ENCODE data around the gene SRRM4. TPM values are rescaled to one million over a fixed set of nuclear protein-coding genes. Genes with fewer than 3 reads are reported as not detected.
A peak's percentile ranks its signal among the peaks of the same experiment; 100 is the strongest.

The SRRM4 gene
- total RNA-seq, 1 experiment from 2014 or later, result 1.4 TPM

GRCh38 chr12:118960865-118961264 lies 20.5 kb upstream of the SRRM4 start:
- Histone ChIP-seq H3K27ac (ENCODE audit: insufficient read length, low read depth, low read length) (no peak overlapping the region), H3K79me1 (ENCODE audit: insufficient read depth, low read depth, low read length, poor library complexity, severe bottlenecking) (no peaks in the 10 kb centered on the region), H4K20me1 (ENCODE audit: control insufficient read depth, insufficient read depth, insufficient read length) (no peaks in the 10 kb centered on the region), H3K14ac (ENCODE audit: insufficient read depth, low read length) (no peak overlapping the region), H3K27me3 (ENCODE audit: insufficient read depth, low read length) (no peaks in the 10 kb centered on the region), H3K4me2 (ENCODE audit: insufficient read depth, insufficient read length, low read length) (no peak overlapping the region), H2AK5ac (ENCODE audit: insufficient read length, low read length) (no peak overlapping the region), H3K79me2 (ENCODE audit: insufficient read depth, low read length) (no peaks in the 10 kb centered on the region), H3K4ac (ENCODE audit: low read depth, low read length) (no peak overlapping the region), H3K18ac (ENCODE audit: insufficient read length, low read depth, low read length) (no peak overlapping the region), H4K5ac (ENCODE audit: insufficient read length, low read depth, low read length) (no peak overlapping the region), H4K91ac (ENCODE audit: insufficient read length, low read depth, low read length) (no peak overlapping the region), H2BK12ac (ENCODE audit: insufficient read length, low read depth, low read length) (no peak overlapping the region), H2BK5ac (ENCODE audit: insufficient read length, low read length) (no peak overlapping the region), H3K4me1 (ENCODE audit: insufficient read depth, low read length) (no peaks in the 10 kb centered on the region), H2BK15ac (ENCODE audit: low read depth, low read length) (no peak overlapping the region), H2BK120ac (ENCODE audit: low read depth, low read length, poor library complexity, severe bottlenecking) (no peak overlapping the region), H3T11ph (ENCODE audit: low read length) (no peak overlapping the region), H3K9me3 (ENCODE audit: control insufficient read depth, low read depth, low read length) (no peaks in the 10 kb centered on the region), H3K56ac (ENCODE audit: insufficient read length, low read depth, low read length) (no peak overlapping the region), H3K23ac (ENCODE audit: insufficient read length, low read depth, low read length) (no peak overlapping the region), H3K9ac (ENCODE audit: extremely low read depth, insufficient read length, low read length) (no peak overlapping the region), H2BK20ac (ENCODE audit: low read depth, low read length, poor library complexity, severe bottlenecking) (no peak overlapping the region), H2AFZ (ENCODE audit: low read length) (no peak overlapping the region), H3K23me2 (ENCODE audit: insufficient read length, low read depth, low read length, poor library complexity, severe bottlenecking) (no peaks in the 10 kb centered on the region), H4K8ac (replicated peaks; ENCODE audit: insufficient read length, low read depth, low read length) (no peak overlapping the region)
- TF ChIP-seq, protein P1, sequence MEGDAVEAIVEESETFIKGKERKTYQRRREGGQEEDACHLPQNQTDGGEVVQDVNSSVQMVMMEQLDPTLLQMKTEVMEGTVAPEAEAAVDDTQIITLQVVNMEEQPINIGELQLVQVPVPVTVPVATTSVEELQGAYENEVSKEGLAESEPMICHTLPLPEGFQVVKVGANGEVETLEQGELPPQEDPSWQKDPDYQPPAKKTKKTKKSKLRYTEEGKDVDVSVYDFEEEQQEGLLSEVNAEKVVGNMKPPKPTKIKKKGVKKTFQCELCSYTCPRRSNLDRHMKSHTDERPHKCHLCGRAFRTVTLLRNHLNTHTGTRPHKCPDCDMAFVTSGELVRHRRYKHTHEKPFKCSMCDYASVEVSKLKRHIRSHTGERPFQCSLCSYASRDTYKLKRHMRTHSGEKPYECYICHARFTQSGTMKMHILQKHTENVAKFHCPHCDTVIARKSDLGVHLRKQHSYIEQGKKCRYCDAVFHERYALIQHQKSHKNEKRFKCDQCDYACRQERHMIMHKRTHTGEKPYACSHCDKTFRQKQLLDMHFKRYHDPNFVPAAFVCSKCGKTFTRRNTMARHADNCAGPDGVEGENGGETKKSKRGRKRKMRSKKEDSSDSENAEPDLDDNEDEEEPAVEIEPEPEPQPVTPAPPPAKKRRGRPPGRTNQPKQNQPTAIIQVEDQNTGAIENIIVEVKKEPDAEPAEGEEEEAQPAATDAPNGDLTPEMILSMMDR (conservative IDR thresholded peaks at IDR 0.05), result peak; percentile 23; the same call in 2 of the 3 replicates
- Mint-ChIP-seq H3K4me1 (peaks cover 9 to 14% of the 10 kb centered on the region in 2 experiments), H3K4me3 (no peak overlapping the region), H3K9me3 (peaks cover 8 to 10% of the 10 kb centered on the region in 2 experiments; a peak in 4 of 5 replicates), H3K27me3 (ENCODE audit: low read depth) (peaks cover 30% of the 10 kb centered on the region), H3K27ac (no peak overlapping the region), H3K36me3 (ENCODE audit: insufficient read depth in 1 of 3, low read depth in 3 of 3) (no peaks in the 10 kb centered on the region; a peak in 1 of 7 replicates)
- DNase-seq, result peak; percentile 17
- no CpG with 5 or more reads among the region's 6 CpGs for WGBS (ENCODE audit: extremely low coverage, insufficient read length, low lambda C conversion rate)

Data from H9 (cell line).